ENCODE results near the gene RPL6. TPM values are rescaled to one million over a fixed set of nuclear protein-coding genes. Genes with fewer than 3 reads are reported as not detected.

Gene RPL6
- total and polyA plus RNA-seq, 4 donors: 182 to 610 (median 522) TPM

DNA sequence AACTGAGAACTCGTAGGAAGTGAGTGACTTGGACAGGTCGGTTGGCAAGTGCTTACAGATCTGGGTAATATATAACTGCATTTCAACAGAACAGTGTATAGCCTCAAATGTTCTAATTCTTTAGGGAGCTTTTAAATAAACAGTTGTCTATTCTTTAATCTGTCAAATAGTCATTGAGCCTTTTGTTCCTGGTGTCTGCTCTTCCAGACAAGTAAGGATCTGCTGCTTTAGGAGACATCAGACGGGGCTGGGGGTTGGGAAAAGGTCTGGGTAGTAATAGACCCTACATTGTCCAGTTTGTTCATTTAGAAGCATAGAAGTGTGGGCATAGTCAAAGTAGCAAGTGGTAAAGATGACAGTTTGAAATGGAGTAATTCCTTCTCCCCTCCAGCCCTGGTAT is 11.3 kb upstream of the RPL6 start (continued):
- TF ChIP-seq ZBTB33 (IDR thresholded peaks at IDR 0.05) (no peak), YY1 (IDR thresholded peaks at IDR 0.05) (no peak)
- TF ChIP-seq, protein P1, sequence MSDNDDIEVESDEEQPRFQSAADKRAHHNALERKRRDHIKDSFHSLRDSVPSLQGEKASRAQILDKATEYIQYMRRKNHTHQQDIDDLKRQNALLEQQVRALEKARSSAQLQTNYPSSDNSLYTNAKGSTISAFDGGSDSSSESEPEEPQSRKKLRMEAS (IDR thresholded peaks at IDR 0.05): no peak

- Histone ChIP-seq H3K9ac (ENCODE audit: low read depth in 1 of 2, low read length in 2 of 2) (peak overlapping the region; percentile 90 to 95), H3K4me1 (ENCODE audit: control insufficient read depth in 4 of 4, insufficient read depth in 4 of 4, low read length in 3 of 4) (peaks cover 11 to 49% (median 37%) of the 10 kb centered on the region in 4 donors), H3K27me3 (ENCODE audit: control insufficient read depth in 4 of 4, insufficient read depth in 4 of 4, low read length in 3 of 4) (no peaks in the 10 kb centered on the region), H3K4me3 (ENCODE audit: low read depth in 1 of 3, low read length in 3 of 3) (peak overlapping the region; percentile 91 to 99 (median 97)), H3K36me3 (ENCODE audit: control insufficient read depth in 4 of 4, insufficient read depth in 3 of 4, low read depth in 1 of 4, low read length in 3 of 4) (no peaks in the 10 kb centered on the region), H3K27ac (ENCODE audit: low read depth in 1 of 2, low read length in 2 of 2) (peak overlapping the region; percentile 95 to 100), H3K9me3 (ENCODE audit: control insufficient read depth in 4 of 4, low read length in 3 of 4) (no peaks in the 10 kb centered on the region)
- 4% methylated on average over 31 of the region's 31 CpGs for WGBS
- TF ChIP-seq FOXA2 (IDR thresholded peaks at IDR 0.05) (no peak), RAD21 (IDR thresholded peaks at IDR 0.05) (peak in 1 of 2 donors; percentile 8), HNF4A (conservative IDR thresholded peaks at IDR 0.05) (peak; percentile 6 to 21), JUND (IDR thresholded peaks at IDR 0.05) (peak; percentile 90 to 97), EGR1 (IDR thresholded peaks at IDR 0.05; ENCODE audit: low read depth in 2 of 2) (peak in 1 of 2 donors; percentile 79), TAF1 (conservative IDR thresholded peaks at IDR 0.05) (no peak), RXRA (IDR thresholded peaks at IDR 0.05) (peak; percentile 10 to 26)
- TF ChIP-seq, protein P1 (IDR thresholded peaks at IDR 0.05): peak; percentile 29
- TF ChIP-seq, protein P2, sequence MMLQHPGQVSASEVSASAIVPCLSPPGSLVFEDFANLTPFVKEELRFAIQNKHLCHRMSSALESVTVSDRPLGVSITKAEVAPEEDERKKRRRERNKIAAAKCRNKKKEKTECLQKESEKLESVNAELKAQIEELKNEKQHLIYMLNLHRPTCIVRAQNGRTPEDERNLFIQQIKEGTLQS (IDR thresholded peaks at IDR 0.05): peak; percentile 90
- peak; percentile 52 for DNase-seq (ENCODE audit: low spot score)
Measured at GRCh38 chr12:112419297-112420133, 10.1 kb upstream of the RPL6 start.

GRCh38 chr12:112418608-112419296 is 9.3 kb upstream of the RPL6 start, which contains the start of gene PTPN11:
Gene PTPN11, plus strand, starts transcription at chr12:112418947. Its CDS starts 165 bp downstream, at chr12:112419112.
- H3K36me3 ChIP-seq (ENCODE audit: control insufficient read depth in 4 of 4, insufficient read depth in 3 of 4, low read depth in 1 of 4, low read length in 3 of 4): no peaks in the 10 kb centered on the region
- no peaks in the 10 kb centered on the region for H3K27me3 ChIP-seq (ENCODE audit: control insufficient read depth in 4 of 4, insufficient read depth in 4 of 4, low read length in 3 of 4)
- H3K9me3 ChIP-seq (ENCODE audit: control insufficient read depth in 4 of 4, low read length in 3 of 4): no peaks in the 10 kb centered on the region
- TF ChIP-seq REST (IDR thresholded peaks at IDR 0.05) (no peak), EGR1 (IDR thresholded peaks at IDR 0.05; ENCODE audit: low read depth in 2 of 2) (peak; percentile 67 to 87), YY1 (IDR thresholded peaks at IDR 0.05) (peak; percentile 70), HNF4A (conservative IDR thresholded peaks at IDR 0.05) (no peak), SP1 (IDR thresholded peaks at IDR 0.05) (no peak), NR2F2 (IDR thresholded peaks at IDR 0.05) (no peak), GABPA (IDR thresholded peaks at IDR 0.05 in 1 of 2, conservative IDR thresholded peaks at IDR 0.05 in 1 of 2) (peak in 1 of 2 donors; percentile 85)
- TF ChIP-seq, protein P3, sequence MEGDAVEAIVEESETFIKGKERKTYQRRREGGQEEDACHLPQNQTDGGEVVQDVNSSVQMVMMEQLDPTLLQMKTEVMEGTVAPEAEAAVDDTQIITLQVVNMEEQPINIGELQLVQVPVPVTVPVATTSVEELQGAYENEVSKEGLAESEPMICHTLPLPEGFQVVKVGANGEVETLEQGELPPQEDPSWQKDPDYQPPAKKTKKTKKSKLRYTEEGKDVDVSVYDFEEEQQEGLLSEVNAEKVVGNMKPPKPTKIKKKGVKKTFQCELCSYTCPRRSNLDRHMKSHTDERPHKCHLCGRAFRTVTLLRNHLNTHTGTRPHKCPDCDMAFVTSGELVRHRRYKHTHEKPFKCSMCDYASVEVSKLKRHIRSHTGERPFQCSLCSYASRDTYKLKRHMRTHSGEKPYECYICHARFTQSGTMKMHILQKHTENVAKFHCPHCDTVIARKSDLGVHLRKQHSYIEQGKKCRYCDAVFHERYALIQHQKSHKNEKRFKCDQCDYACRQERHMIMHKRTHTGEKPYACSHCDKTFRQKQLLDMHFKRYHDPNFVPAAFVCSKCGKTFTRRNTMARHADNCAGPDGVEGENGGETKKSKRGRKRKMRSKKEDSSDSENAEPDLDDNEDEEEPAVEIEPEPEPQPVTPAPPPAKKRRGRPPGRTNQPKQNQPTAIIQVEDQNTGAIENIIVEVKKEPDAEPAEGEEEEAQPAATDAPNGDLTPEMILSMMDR (IDR thresholded peaks at IDR 0.05; ENCODE audit: low read depth, low read length, missing input control): peak; percentile 32
- WGBS: under 1% methylated on average over 89 of the region's 89 CpGs
- peak within 1 kb of the TSS; percentile 91 to 95 for H3K9ac ChIP-seq (ENCODE audit: low read depth in 1 of 2, low read length in 2 of 2)
- H3K4me3 ChIP-seq (ENCODE audit: low read depth in 1 of 3, low read length in 3 of 3): peak within 1 kb of the TSS; percentile 97 to 99 (median 99)
- DNase-seq (ENCODE audit: low spot score): peak; percentile 95
- H3K4me1 ChIP-seq (ENCODE audit: control insufficient read depth in 4 of 4, insufficient read depth in 4 of 4, low read length in 3 of 4): peaks cover 10 to 56% (median 44%) of the 10 kb centered on the region in 4 donors
- peak within 1 kb of the TSS; percentile 95 to 100 for H3K27ac ChIP-seq (ENCODE audit: low read depth in 1 of 2, low read length in 2 of 2)
